OCI-LY1 (cell line): ENCODE measurements around the gene AQP12A.

Experiments used
- H2AFZ ChIP-seq: fragments of 200-600 bp; sonication (generic), shearing (Covaris generic); 2 replicates; pipeline ENCODE4 v1.6.0; 2014; ENCODE audit warnings: antibody characterized with exemption, mild to moderate bottlenecking, low read length
- H3F3A ChIP-seq: fragments of 200-600 bp; sonication (generic), shearing (Covaris generic); 2 replicates; pipeline ENCODE4 v1.6.0; 2014; ENCODE audit warnings: mild to moderate bottlenecking, antibody characterized with exemption, low read length, moderate library complexity; ENCODE audit not compliant: insufficient read depth
- H3K27ac ChIP-seq: fragments of 200-600 bp; sonication (generic); 2 replicates; pipeline ENCODE4 v1.5.1; 2014; ENCODE audit warnings: low read length, mixed run types, mild to moderate bottlenecking, low read depth; ENCODE audit not compliant: poor library complexity, severe bottlenecking
- H3K27me3 ChIP-seq: fragments of 200-600 bp; sonication (generic); 2 replicates; pipeline ENCODE4 v1.6.0; 2014; ENCODE audit warnings: antibody characterized with exemption, mild to moderate bottlenecking, low read length, moderate library complexity; ENCODE audit not compliant: insufficient read depth
- H3K36me3 ChIP-seq: fragments of 200-600 bp; sonication (generic); 2 replicates; pipeline ENCODE4 v1.6.1; 2014; ENCODE audit warnings: mild to moderate bottlenecking, antibody characterized with exemption, low read length, moderate library complexity, mixed read lengths; ENCODE audit not compliant: insufficient read depth
- H3K4me1 ChIP-seq: fragments of 200-600 bp; sonication (generic); 2 replicates; pipeline ENCODE4 v1.5.1; 2014; ENCODE audit warnings: mild to moderate bottlenecking, low read length, moderate library complexity; ENCODE audit not compliant: insufficient read depth, severe bottlenecking
- H3K4me2 ChIP-seq: fragments of 200-600 bp; sonication (generic), shearing (Covaris generic); 2 replicates; pipeline ENCODE4 v1.6.1; 2014; ENCODE audit warnings: low read length
- H3K4me3 ChIP-seq: fragments of 200-600 bp; sonication (generic); 2 replicates; pipeline ENCODE4 v1.5.1; 2014; ENCODE audit warnings: low read length, low read depth, mild to moderate bottlenecking, mixed read lengths; ENCODE audit not compliant: poor library complexity, severe bottlenecking
- H3K79me2 ChIP-seq: fragments of 200-600 bp; shearing (Covaris generic); 2 replicates; pipeline ENCODE4 v1.6.1; 2016; ENCODE audit warnings: mixed run types, low read length, mixed read lengths; ENCODE audit not compliant: insufficient read depth
- H3K9ac ChIP-seq: fragments of 200-600 bp; sonication (generic), shearing (Covaris generic); 2 replicates; pipeline ENCODE4 v1.6.1; 2014; ENCODE audit warnings: mild to moderate bottlenecking, low read length, mixed read lengths
- H3K9me2 ChIP-seq: fragments of 200-600 bp; sonication (generic), shearing (Covaris generic); 2 replicates; pipeline ENCODE4 v1.6.1; 2014; ENCODE audit warnings: low read depth, mild to moderate bottlenecking, low read length, mixed read lengths
- H3K9me3 ChIP-seq: fragments of 200-600 bp; shearing (Covaris generic); 2 replicates; pipeline ENCODE4 v1.6.1; 2014; ENCODE audit warnings: low read length, mixed read lengths
- H4K20me1 ChIP-seq: fragments of 200-600 bp; sonication (generic), shearing (Covaris generic); 2 replicates; pipeline ENCODE4 v1.6.0; 2016; ENCODE audit warnings: mild to moderate bottlenecking, low read length; ENCODE audit not compliant: insufficient read depth
- EZH2 ChIP-seq: fragments of 200-600 bp; sonication (generic), shearing (Covaris generic); IDR thresholded peaks from 2 replicates; pipeline ENCODE4 v1.8.0; 2017; ENCODE audit warnings: borderline replicate concordance, mixed run types, mild to moderate bottlenecking, antibody characterized with exemption, low read length, moderate library complexity, mixed read lengths
- TF ChIP-seq, protein P1 (sequence below): fragments of 200-600 bp; sonication (generic), shearing (Covaris generic); IDR thresholded peaks from 2 replicates; pipeline ENCODE4 v1.5.1; 2017; ENCODE audit warnings: mild to moderate bottlenecking, antibody characterized with exemption, low read length, moderate library complexity, mixed read lengths

Gene AQP12A

DNA sequence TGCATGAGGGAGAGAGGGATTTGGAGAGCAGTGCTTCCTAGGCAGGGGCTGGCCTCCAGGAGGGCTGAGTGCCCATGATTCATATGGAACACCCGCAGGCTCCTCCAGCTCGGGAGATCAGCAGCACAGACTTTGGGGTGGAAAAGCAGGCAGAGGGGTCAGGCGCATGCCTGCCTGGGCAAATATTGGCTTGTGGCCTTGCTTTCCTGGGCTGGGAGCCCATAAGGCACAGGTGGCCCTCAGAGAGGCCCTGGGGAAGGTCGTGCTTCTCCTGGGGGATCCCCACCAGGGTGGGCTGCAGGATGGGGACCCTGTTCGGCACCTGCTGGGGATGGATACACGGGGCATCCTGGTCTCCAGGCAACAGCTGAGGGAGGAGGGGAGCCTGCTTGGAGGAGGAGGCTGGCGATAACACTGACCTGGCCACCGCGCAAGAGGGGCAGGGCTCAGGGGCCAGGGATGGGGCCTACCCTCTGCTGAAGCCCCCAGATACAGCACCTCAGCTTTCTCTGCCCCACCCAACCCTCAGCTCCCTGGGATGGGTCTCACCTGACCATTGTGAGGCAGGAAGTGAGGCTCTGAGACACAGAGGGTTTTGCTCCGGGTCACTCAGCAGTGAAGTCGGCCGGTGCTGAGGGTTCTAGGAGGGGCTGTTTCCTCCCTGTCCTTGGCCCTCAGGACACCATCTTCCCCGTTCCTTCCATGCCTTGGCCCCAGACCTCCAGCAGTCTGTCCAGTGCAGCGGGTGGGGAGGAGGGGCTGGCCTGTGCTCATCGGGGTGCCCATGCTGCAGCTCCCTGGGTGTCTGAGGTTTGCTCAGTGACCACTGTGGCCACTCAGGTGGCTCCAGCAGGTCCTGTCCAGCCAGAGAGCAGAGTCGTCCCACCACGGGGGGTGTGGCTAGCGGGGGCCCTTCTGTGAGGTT lies 12.0 kb downstream of the AQP12A start:
- no peak overlapping the region for H3K4me2 ChIP-seq
- H3K4me3 ChIP-seq, result no peak overlapping the region
- no peaks in the 10 kb centered on the region for H3K27me3 ChIP-seq
- H3K9me2 ChIP-seq, result no peaks in the 10 kb centered on the region
- no peak overlapping the region for H2AFZ ChIP-seq
- H3K36me3 ChIP-seq, result no peaks in the 10 kb centered on the region
- TF ChIP-seq, protein P1, sequence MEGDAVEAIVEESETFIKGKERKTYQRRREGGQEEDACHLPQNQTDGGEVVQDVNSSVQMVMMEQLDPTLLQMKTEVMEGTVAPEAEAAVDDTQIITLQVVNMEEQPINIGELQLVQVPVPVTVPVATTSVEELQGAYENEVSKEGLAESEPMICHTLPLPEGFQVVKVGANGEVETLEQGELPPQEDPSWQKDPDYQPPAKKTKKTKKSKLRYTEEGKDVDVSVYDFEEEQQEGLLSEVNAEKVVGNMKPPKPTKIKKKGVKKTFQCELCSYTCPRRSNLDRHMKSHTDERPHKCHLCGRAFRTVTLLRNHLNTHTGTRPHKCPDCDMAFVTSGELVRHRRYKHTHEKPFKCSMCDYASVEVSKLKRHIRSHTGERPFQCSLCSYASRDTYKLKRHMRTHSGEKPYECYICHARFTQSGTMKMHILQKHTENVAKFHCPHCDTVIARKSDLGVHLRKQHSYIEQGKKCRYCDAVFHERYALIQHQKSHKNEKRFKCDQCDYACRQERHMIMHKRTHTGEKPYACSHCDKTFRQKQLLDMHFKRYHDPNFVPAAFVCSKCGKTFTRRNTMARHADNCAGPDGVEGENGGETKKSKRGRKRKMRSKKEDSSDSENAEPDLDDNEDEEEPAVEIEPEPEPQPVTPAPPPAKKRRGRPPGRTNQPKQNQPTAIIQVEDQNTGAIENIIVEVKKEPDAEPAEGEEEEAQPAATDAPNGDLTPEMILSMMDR, result no peak
- no peak for TF ChIP-seq EZH2
- no peak overlapping the region for H3K27ac ChIP-seq
- no peaks in the 10 kb centered on the region for H4K20me1 ChIP-seq
- no peaks in the 10 kb centered on the region for H3F3A ChIP-seq
- no peak overlapping the region for H3K9ac ChIP-seq
- no peaks in the 10 kb centered on the region for H3K9me3 ChIP-seq
- H3K4me1 ChIP-seq, result no peaks in the 10 kb centered on the region
- H3K79me2 ChIP-seq, result no peaks in the 10 kb centered on the region

DNA sequence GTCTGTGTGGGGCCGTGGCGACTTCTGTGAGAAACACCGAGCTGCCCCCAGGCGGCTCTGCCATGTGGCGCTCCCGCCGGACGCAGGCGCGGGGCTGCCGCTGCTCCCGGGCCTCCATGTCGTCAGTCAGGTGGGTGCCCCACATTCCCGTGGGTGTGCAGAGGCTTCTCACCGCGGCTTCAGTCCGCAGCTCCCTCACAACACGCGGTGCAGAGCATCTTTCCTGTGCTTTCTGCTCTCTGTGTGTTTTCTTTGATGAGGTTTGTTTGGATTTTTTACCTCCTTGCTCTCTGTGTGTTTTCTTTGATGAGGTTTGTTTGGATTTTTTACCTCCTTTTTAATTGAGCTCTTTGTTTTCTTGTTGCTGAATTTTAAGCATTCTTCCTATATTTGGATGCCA lies 13.0 kb downstream of the AQP12A start:
- no peaks in the 10 kb centered on the region for H3F3A ChIP-seq
- no peak for TF ChIP-seq EZH2
- TF ChIP-seq, protein P1, result no peak
- H3K4me3 ChIP-seq, result no peak overlapping the region
- no peak overlapping the region for H3K4me2 ChIP-seq
- no peaks in the 10 kb centered on the region for H3K27me3 ChIP-seq
- H3K27ac ChIP-seq, result no peak overlapping the region
- H2AFZ ChIP-seq, result no peak overlapping the region
- no peaks in the 10 kb centered on the region for H3K4me1 ChIP-seq
- H3K9me2 ChIP-seq, result no peaks in the 10 kb centered on the region
- no peaks in the 10 kb centered on the region for H3K79me2 ChIP-seq
- no peaks in the 10 kb centered on the region for H3K36me3 ChIP-seq
- no peaks in the 10 kb centered on the region for H3K9me3 ChIP-seq
- no peaks in the 10 kb centered on the region for H4K20me1 ChIP-seq
- H3K9ac ChIP-seq, result no peak overlapping the region

DNA sequence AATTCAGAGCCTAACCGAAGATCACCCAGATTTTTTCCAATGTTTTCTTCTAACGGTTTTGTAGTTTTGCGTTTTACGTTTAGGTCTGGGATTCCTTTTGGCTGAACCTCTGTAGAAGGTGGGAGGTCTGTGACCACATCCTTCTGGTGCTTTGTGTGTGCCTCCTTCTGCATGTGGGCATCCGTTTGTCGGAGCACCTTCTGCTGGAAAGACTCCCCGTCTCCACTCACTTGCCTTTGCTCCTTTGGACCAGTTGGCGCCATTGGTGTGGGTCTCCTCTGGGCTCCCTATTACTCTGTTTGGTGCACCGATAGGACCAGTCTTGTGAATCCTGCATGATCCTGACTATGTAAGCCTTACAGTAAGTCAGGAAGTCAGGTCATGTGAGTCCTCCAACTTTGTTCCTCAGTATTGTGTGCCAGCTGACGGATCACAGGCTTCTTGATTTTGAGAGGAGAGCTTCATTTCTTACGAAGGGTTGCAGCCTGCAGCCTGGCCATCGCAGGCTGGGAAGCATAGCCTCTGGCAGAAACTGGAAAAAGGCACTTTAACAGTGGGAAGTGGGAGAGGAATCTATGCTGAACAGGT lies 13.6 kb downstream of the AQP12A start:
- H4K20me1 ChIP-seq, result no peaks in the 10 kb centered on the region
- H3K79me2 ChIP-seq, result no peaks in the 10 kb centered on the region
- TF ChIP-seq, protein P1, result no peak
- no peak for TF ChIP-seq EZH2
- H3F3A ChIP-seq, result no peaks in the 10 kb centered on the region
- no peaks in the 10 kb centered on the region for H3K4me1 ChIP-seq
- H3K4me3 ChIP-seq, result no peak overlapping the region
- no peak overlapping the region for H3K9ac ChIP-seq
- no peak overlapping the region for H3K27ac ChIP-seq
- no peaks in the 10 kb centered on the region for H3K27me3 ChIP-seq
- H3K4me2 ChIP-seq, result no peak overlapping the region
- no peaks in the 10 kb centered on the region for H3K36me3 ChIP-seq
- H2AFZ ChIP-seq, result no peak overlapping the region
- no peaks in the 10 kb centered on the region for H3K9me3 ChIP-seq
- no peaks in the 10 kb centered on the region for H3K9me2 ChIP-seq
